ENCODE results near the gene ANKRD39.

Gene ANKRD39

GRCh38 chr2:96881349-96882195, 23.8 kb upstream of the ANKRD39 start:
- no peak for DNase-seq (ENCODE audit: extremely low read depth, low read depth)
- H3K4me3 ChIP-seq (replicated peaks; ENCODE audit: low read depth, low read length) = no peak overlapping the region
- TF ChIP-seq CTCF (IDR thresholded peaks at IDR 0.05; ENCODE audit: low read depth, low read length, missing control alignments) = no peak

GRCh38 chr2:96880891-96881273, 23.1 kb upstream of the ANKRD39 start:
- H3K4me3 ChIP-seq (replicated peaks; ENCODE audit: low read depth, low read length) = no peak overlapping the region

GRCh38 chr2:96879545-96880040, 21.8 kb upstream of the ANKRD39 start:
- DNase-seq (ENCODE audit: extremely low read depth, low read depth) = no peak
- no peak overlapping the region for H3K4me3 ChIP-seq (replicated peaks; ENCODE audit: low read depth, low read length)
- TF ChIP-seq CTCF (IDR thresholded peaks at IDR 0.05; ENCODE audit: low read depth, low read length, missing control alignments) = no peak

More at GRCh38 chr2:96880891-96881273, 23.1 kb upstream of the ANKRD39 start:
- DNase-seq (ENCODE audit: extremely low read depth, low read depth) = no peak
- no peak for TF ChIP-seq CTCF (IDR thresholded peaks at IDR 0.05; ENCODE audit: low read depth, low read length, missing control alignments)

- TF ChIP-seq CTCF (IDR thresholded peaks at IDR 0.05; ENCODE audit: low read depth, low read length, missing control alignments) = no peak
- H3K4me3 ChIP-seq (replicated peaks; ENCODE audit: low read depth, low read length) = no peak overlapping the region
- no peak for DNase-seq (ENCODE audit: extremely low read depth, low read depth)
Observed at GRCh38 chr2:96878796-96879544, 21.2 kb upstream of the ANKRD39 start.

DNA sequence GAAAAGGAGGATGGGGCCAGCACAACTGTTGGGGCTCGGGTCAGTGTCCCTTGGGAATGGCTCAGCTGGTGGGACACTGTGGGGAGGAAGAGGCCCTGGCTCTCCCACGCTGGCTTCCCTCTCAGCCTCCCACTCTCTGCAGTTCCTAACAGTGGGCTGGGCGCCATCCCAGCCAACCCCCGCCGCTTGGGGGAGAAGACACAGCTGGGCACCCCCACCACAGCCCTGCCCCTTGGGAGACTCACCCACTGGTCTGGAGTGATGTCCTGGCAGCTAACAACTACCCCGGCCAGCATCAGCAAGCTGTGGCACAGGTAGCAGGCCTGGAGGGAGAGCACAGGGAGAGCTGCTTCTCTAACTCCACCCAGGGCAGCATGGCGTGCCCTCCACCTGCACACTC, 20.4 kb upstream of the ANKRD39 start:
- no peak for TF ChIP-seq CTCF (IDR thresholded peaks at IDR 0.05; ENCODE audit: low read depth, low read length, missing control alignments)
- no peak for DNase-seq (ENCODE audit: extremely low read depth, low read depth)
- no peak overlapping the region for H3K4me3 ChIP-seq (replicated peaks; ENCODE audit: low read depth, low read length)

GRCh38 chr2:96877631-96878092, 19.8 kb upstream of the ANKRD39 start:
- TF ChIP-seq CTCF (IDR thresholded peaks at IDR 0.05; ENCODE audit: low read depth, low read length, missing control alignments) = no peak
- no peak overlapping the region for H3K4me3 ChIP-seq (replicated peaks; ENCODE audit: low read depth, low read length)

More at GRCh38 chr2:96877631-96878092, 19.8 kb upstream of the ANKRD39 start:
- no peak for DNase-seq (ENCODE audit: extremely low read depth, low read depth)

All from HFF-Myc (cell line).